Right atrium auricular region (tissue), 2 donors: ENCODE results near the gene ABLIM3. TPM values are rescaled to one million over a fixed set of nuclear protein-coding genes. Genes with fewer than 3 reads are reported as not detected.

Experiments used
- DNase-seq: peaks from one replicate; pipeline ENCODE4 v3.0.0-alpha.2; 2019; ENCODE audit warnings: low spot score
- H3K27ac ChIP-seq, 2 donors: fragments of 200-600 bp; sonication (generic); 1 replicate in 1 of 2; 2 replicates in 1 of 2; pipeline ENCODE4 v1.5.1; 2016 to 2019
- H3K27me3 ChIP-seq, 2 donors: fragments of 200-600 bp; sonication (generic); one replicate each; pipeline versions ENCODE4 v1.5.1 to v1.6.0; 2017 to 2019
- H3K36me3 ChIP-seq: fragments of 200-600 bp; sonication (generic); one replicate; pipeline ENCODE4 v1.5.1; 2016
- H3K4me1 ChIP-seq, 2 donors: fragments of 200-600 bp; sonication (generic); one replicate each; pipeline versions ENCODE4 v1.5.1 to v1.6.0; 2017 to 2019
- H3K4me3 ChIP-seq, 2 donors: fragments of 200-600 bp; sonication (generic); 1 replicate in 1 of 2; 2 replicates in 1 of 2; pipeline ENCODE4 v1.5.1; 2017 to 2019; ENCODE audit warnings: mild to moderate bottlenecking in 1 of 2, moderate library complexity in 1 of 2
- H3K9me3 ChIP-seq, 2 donors: fragments of 200-600 bp; sonication (generic); one replicate each; pipeline ENCODE4 v1.5.1; 2019
- total RNA-seq, 2 donors: library from RNA; depleted of rRNA; stranded (reverse); fragments of >200 nt; gene quantifications; one replicate each; pipeline ENCODE4 v1.1.0, GENCODE V29; 2016
- TF ChIP-seq, protein P1 (sequence below), 2 donors: fragments of 200-600 bp; sonication (generic); IDR thresholded peaks; one replicate each; pipeline ENCODE4 v1.5.1; 2019; ENCODE audit warnings: antibody characterized with exemption in 2 of 2

Gene ABLIM3
- total RNA-seq, 2 donors from 2014 or later, result 109 to 145 TPM

DNA sequence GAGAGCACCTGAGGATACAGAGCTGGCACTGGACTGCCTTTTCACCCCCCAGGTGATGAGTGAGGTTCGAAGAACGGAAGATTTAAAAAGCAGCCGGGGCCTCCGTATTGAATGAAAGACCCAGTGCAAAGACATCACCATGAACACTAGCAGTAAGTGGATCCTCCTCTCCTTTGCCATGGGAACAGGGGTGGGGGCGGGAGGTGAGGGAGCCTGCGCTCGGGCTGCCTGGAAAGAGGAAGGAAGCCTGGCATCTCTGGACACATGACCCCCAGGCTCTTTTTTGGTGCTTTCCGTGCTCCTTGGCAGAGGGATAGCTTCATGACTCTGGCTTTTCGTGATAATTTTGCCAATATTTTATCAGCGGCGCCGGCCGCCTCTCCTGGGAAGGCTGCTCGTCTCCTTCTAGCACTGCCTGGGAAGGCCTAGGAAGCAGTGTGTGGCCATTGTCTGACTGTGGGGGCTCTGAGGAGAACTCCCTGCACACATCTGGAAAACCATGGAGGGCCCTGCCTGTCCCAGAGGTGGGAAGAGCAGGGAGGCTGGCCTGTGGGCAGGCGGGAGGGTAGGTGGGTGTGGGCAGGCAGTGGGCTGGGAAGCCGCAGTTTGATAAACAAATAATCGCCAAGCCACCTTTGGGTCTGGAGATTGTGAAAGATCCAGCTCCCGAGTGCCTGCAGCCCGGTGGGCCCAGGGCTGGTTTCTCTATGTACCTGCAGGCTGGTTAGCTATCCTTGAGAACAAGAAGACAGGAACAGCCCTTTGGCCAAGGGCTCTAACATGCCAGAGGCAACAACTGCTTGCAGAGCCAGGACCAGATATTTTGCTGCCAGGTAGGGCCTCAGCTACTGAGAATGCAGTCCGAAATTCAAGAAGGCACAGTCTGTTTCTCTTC, 911 bp downstream of the ABLIM3 start:
- TF ChIP-seq, protein P1, sequence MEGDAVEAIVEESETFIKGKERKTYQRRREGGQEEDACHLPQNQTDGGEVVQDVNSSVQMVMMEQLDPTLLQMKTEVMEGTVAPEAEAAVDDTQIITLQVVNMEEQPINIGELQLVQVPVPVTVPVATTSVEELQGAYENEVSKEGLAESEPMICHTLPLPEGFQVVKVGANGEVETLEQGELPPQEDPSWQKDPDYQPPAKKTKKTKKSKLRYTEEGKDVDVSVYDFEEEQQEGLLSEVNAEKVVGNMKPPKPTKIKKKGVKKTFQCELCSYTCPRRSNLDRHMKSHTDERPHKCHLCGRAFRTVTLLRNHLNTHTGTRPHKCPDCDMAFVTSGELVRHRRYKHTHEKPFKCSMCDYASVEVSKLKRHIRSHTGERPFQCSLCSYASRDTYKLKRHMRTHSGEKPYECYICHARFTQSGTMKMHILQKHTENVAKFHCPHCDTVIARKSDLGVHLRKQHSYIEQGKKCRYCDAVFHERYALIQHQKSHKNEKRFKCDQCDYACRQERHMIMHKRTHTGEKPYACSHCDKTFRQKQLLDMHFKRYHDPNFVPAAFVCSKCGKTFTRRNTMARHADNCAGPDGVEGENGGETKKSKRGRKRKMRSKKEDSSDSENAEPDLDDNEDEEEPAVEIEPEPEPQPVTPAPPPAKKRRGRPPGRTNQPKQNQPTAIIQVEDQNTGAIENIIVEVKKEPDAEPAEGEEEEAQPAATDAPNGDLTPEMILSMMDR (IDR thresholded peaks at IDR 0.05), result no peak
- peak overlapping the region; percentile 93 to 97 for H3K27ac ChIP-seq
- H3K36me3 ChIP-seq, result no peaks in the 10 kb centered on the region
- DNase-seq, result peak; percentile 73
- H3K4me3 ChIP-seq, result peak overlapping the region; percentile 68 to 87
- H3K9me3 ChIP-seq, result no peaks in the 10 kb centered on the region
- no peaks in the 10 kb centered on the region for H3K27me3 ChIP-seq
- peaks cover 0 to 41% of the 10 kb centered on the region in 2 donors for H3K4me1 ChIP-seq

DNA sequence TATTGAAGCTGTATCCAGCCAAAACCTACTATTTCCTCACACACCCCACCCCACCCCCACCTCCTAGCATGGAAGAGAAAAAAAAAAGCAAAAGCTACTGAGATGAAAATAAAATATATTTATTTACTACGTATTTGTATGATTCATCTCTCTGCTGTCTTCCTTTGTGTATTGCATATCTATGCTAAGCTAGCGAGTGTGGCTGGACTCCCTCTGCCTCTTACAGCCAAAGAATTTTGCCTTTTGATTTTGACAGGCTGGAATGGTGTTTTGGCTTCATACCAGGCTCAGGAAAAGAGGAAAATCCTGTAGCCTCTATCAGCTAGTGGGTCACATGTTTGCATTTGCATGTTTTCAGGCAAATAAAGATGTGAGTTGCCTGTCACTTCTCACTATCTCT, 2.2 kb downstream of the ABLIM3 start:
- Histone ChIP-seq H3K36me3 (no peaks in the 10 kb centered on the region), H3K4me3 (peak overlapping the region; percentile 68 to 87), H3K27me3 (no peaks in the 10 kb centered on the region), H3K4me1 (peaks cover 0 to 47% of the 10 kb centered on the region in 2 donors), H3K9me3 (no peaks in the 10 kb centered on the region), H3K27ac (peak overlapping the region; percentile 93 to 97)
- DNase-seq, result no peak
- TF ChIP-seq, protein P1 (IDR thresholded peaks at IDR 0.05), result no peak

DNA sequence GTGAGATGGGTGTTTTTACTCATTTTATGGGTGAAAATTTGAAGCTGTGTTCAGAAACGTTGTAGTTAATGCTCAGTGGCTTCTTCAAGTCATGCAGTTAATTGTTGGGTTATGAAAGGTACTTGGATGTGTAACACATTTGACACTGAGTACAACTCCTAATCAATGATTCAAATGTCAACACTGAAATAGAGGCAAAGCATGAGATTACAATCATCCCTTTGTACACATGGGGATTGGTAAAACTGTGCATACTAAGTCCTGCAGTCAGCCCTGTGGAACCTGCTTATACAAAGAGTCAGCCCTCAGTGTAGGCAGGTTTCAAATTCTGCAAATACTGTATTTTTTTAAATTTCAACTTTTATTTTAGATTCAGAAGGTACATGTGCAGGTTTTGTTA, 3.3 kb downstream of the ABLIM3 start:
- TF ChIP-seq, protein P1 (IDR thresholded peaks at IDR 0.05), result no peak
- H3K27me3 ChIP-seq, result no peaks in the 10 kb centered on the region
- H3K9me3 ChIP-seq, result no peaks in the 10 kb centered on the region
- peak overlapping the region; percentile 93 to 97 for H3K27ac ChIP-seq
- H3K4me3 ChIP-seq, result peak overlapping the region in 1 of 2 donors; percentile 87
- no peak for DNase-seq
- H3K4me1 ChIP-seq, result peaks cover 0 to 58% of the 10 kb centered on the region in 2 donors
- no peaks in the 10 kb centered on the region for H3K36me3 ChIP-seq

DNA sequence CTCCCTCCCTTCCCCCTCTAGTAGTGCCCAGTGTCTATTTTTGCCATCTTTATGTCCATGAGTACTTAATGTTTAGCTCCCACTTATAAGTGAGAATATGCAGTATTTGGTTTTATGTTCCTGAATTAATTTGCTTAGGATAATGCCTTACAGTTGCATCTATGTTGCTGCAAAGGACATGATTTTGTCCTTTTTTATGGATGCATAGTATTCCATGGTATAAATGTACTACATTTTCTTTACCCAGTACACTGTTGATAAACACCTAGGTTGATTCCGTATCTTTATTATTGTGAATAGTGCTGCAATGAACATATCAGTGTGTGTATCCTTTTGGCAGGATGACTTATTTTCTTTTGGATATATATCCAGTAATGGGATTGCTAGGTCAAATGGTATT, 3.8 kb downstream of the ABLIM3 start:
- no peak overlapping the region for H3K4me3 ChIP-seq
- H3K27ac ChIP-seq, result peak overlapping the region; percentile 11 to 97
- H3K36me3 ChIP-seq, result no peaks in the 10 kb centered on the region
- peaks cover 0 to 63% of the 10 kb centered on the region in 2 donors for H3K4me1 ChIP-seq
- no peaks in the 10 kb centered on the region for H3K27me3 ChIP-seq
- TF ChIP-seq, protein P1 (IDR thresholded peaks at IDR 0.05), result no peak
- no peak for DNase-seq
- H3K9me3 ChIP-seq, result no peaks in the 10 kb centered on the region

DNA sequence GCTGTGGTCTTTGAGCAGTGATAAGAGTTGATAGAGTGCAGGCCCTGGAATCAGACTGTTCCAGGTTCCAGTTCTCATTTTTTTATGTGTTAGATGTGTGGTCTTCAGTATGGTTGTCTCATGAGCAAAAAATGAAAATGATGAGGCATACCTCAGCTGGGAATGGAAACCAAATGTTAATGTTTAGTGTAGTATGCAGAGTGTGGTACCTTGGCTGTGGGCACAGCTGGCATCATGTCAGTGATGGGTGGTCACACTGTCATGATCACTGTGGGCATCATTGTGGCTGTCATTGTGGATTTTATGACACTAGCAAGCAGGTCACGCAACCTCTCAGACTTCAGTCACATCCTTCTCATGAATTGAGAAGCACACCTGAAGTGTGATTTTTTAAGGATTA, 6.4 kb downstream of the ABLIM3 start:
- TF ChIP-seq, protein P1 (IDR thresholded peaks at IDR 0.05), result no peak
- H3K36me3 ChIP-seq, result no peaks in the 10 kb centered on the region
- no peak overlapping the region for H3K4me3 ChIP-seq
- no peaks in the 10 kb centered on the region for H3K27me3 ChIP-seq
- peaks cover 0 to 77% of the 10 kb centered on the region in 2 donors for H3K4me1 ChIP-seq
- no peak for DNase-seq
- H3K9me3 ChIP-seq, result no peaks in the 10 kb centered on the region
- peak overlapping the region; percentile 7 to 86 for H3K27ac ChIP-seq
